Transverse colon (tissue), 1 donor: Measurements from ENCODE around the gene OSBPL2.

ENCODE experiments used
- EP300 ChIP-seq: sonication (generic); formaldehyde crosslinking; IDR thresholded peaks from one replicate; pipeline ENCODE4 v1.6.1; 2017; ENCODE audit warnings: antibody characterized with exemption, low read depth
- POLR2A ChIP-seq: fragments of 450-650 bp; IDR thresholded peaks from one replicate; pipeline ENCODE4 v1.6.1; 2016; ENCODE audit warnings: antibody characterized with exemption, mild to moderate bottlenecking, moderate library complexity

GRCh38 chr20:62236766-62237513, 1.4 kb upstream of the OSBPL2 start:
- TF ChIP-seq POLR2A = no peak
- TF ChIP-seq EP300 = no peak
